Measurements from ENCODE around the gene CPSF4.

The CPSF4 gene

GRCh38 chr7:99448855-99449254 is 10.1 kb downstream of the CPSF4 start:
- no peak for DNase-seq (ENCODE audit: low read depth in 2 of 2)

GRCh38 chr7:99449326-99449725 is 10.6 kb downstream of the CPSF4 start:
- no peak for DNase-seq (ENCODE audit: low read depth in 2 of 2)

GRCh38 chr7:99451936-99452335 is 13.2 kb downstream of the CPSF4 start:
- DNase-seq (ENCODE audit: low read depth in 2 of 2): no peak

GRCh38 chr7:99452541-99452940 is 13.8 kb downstream of the CPSF4 start:
- no peak for DNase-seq (ENCODE audit: low read depth in 2 of 2)

GRCh38 chr7:99453105-99453504 is 14.4 kb downstream of the CPSF4 start:
- no peak for DNase-seq (ENCODE audit: low read depth in 2 of 2)

- no peak for DNase-seq (ENCODE audit: low read depth in 2 of 2)
These were observed 17.1 kb downstream of the CPSF4 start for GRCh38 chr7:99455874-99456273.

GRCh38 chr7:99456288-99456687 is 17.5 kb downstream of the CPSF4 start:
- no peak for DNase-seq (ENCODE audit: low read depth in 2 of 2)

GRCh38 chr7:99457050-99457649 is 18.4 kb downstream of the CPSF4 start:
- DNase-seq (ENCODE audit: low read depth in 2 of 2): no peak

GRCh38 chr7:99457650-99458493 is 19.1 kb downstream of the CPSF4 start:
- DNase-seq (ENCODE audit: low read depth in 2 of 2): no peak

- no peak for DNase-seq (ENCODE audit: low read depth in 2 of 2)
These were observed 20.3 kb downstream of the CPSF4 start for GRCh38 chr7:99459087-99459486.

- DNase-seq (ENCODE audit: low read depth in 2 of 2): no peak
These were observed 21.9 kb downstream of the CPSF4 start for GRCh38 chr7:99460651-99461050.

GRCh38 chr7:99461221-99461620 is 22.5 kb downstream of the CPSF4 start:
- no peak for DNase-seq (ENCODE audit: low read depth in 2 of 2)

- DNase-seq (ENCODE audit: low read depth in 2 of 2): no peak
These were observed 26.7 kb downstream of the CPSF4 start for GRCh38 chr7:99465421-99465768.

GRCh38 chr7:99468336-99468918 is 29.7 kb downstream of the CPSF4 start:
- no peak for DNase-seq (ENCODE audit: low read depth in 2 of 2)

- DNase-seq (ENCODE audit: low read depth in 2 of 2): no peak
These were observed 30.8 kb downstream of the CPSF4 start for GRCh38 chr7:99469381-99470065.

GRCh38 chr7:99472561-99473314 is 34.0 kb downstream of the CPSF4 start, which contains the start of gene ZNF789:
Gene ZNF789, plus strand, starts transcription at chr7:99472890. Its CDS starts 3,567 bp downstream, at chr7:99476457.
- peak; percentile 88 to 90 for DNase-seq (ENCODE audit: low read depth in 2 of 2)

- peak in 1 of 2 experiments; percentile 21 for DNase-seq (ENCODE audit: low read depth in 2 of 2)
These were observed 34.5 kb downstream of the CPSF4 start for GRCh38 chr7:99473315-99473596.

- DNase-seq (ENCODE audit: low read depth in 2 of 2): no peak
These were observed 37.4 kb downstream of the CPSF4 start for GRCh38 chr7:99476107-99476506.

GRCh38 chr7:99478464-99479440 is 40.0 kb downstream of the CPSF4 start:
- no peak for DNase-seq (ENCODE audit: low read depth in 2 of 2)

- no peak for DNase-seq (ENCODE audit: low read depth in 2 of 2)
These were observed 46.4 kb downstream of the CPSF4 start for GRCh38 chr7:99485094-99485493.

- no peak for DNase-seq (ENCODE audit: low read depth in 2 of 2)
These were observed 50.5 kb downstream of the CPSF4 start for GRCh38 chr7:99489235-99489634.
